Caco-2 (cell line): ENCODE results near the gene TOP3B. TPM values are rescaled to one million over a fixed set of nuclear protein-coding genes. Genes with fewer than 3 reads are reported as not detected.

Experiments
- BruUV-seq: library from RNA; stranded (reverse); fragments of 400-500 nt; replicated peaks from 2 replicates; lab custom pipeline; 2021; lab: Mats Ljungman, UMichigan
- CTCF ChIA-PET: fragments of 300-600 bp; sonication (Branson Sonifier 250); formaldehyde crosslinking; loops from one replicate; lab custom pipeline; 2022; ENCODE audit warnings: antibody characterized with exemption; lab: Charles Lee
- POLR2A ChIA-PET: fragments of 300-600 bp; sonication (Branson Sonifier 250); formaldehyde crosslinking; loops from one replicate; lab custom pipeline; 2022; ENCODE audit warnings: antibody characterized with exemption; lab: Charles Lee
- DNase-seq, 2 experiments: peaks; one replicate each; pipeline versions ENCODE4 v3.0.0 to v3.0.0-alpha.2; 2020 to 2022
- H3K27me3 ChIP-seq: replicated peaks from 2 replicates; pipeline ENCODE4 v1.6.0; 2011; ENCODE audit warnings: low read length; ENCODE audit not compliant: control insufficient read depth, insufficient read depth
- H3K36me3 ChIP-seq: 2 replicates; pipeline ENCODE4 v1.5.1; 2011; ENCODE audit warnings: low read length; ENCODE audit not compliant: control insufficient read depth, insufficient read depth
- H3K4me1 ChIP-seq: fragments of 250-450 bp; sonication (Bioruptor Pico); 2 replicates; pipeline ENCODE4 v1.5.1; 2020; ENCODE audit warnings: mild to moderate bottlenecking
- H3K4me3 ChIP-seq: 2 replicates; pipeline ENCODE4 v1.5.1; 2011; ENCODE audit warnings: low read depth, mild to moderate bottlenecking, control low read depth, low read length
- H3K9me3 ChIP-seq: fragments of 250-450 bp; sonication (Bioruptor Pico); 2 replicates; pipeline ENCODE4 v1.5.1; 2020; ENCODE audit warnings: mild to moderate bottlenecking, moderate library complexity
- H3K27ac Mint-ChIP-seq: one replicate; pipeline ENCODE4 v1.8.0; 2022; ENCODE audit warnings: mixed read lengths; ENCODE audit not compliant: unreplicated experiment
- H3K27me3 Mint-ChIP-seq: one replicate; pipeline ENCODE4 v1.8.0; 2022; ENCODE audit warnings: mixed read lengths; ENCODE audit not compliant: insufficient read depth, unreplicated experiment
- H3K36me3 Mint-ChIP-seq: one replicate; pipeline ENCODE4 v1.8.0; 2022; ENCODE audit warnings: mild to moderate bottlenecking, mixed read lengths; ENCODE audit not compliant: insufficient read depth, unreplicated experiment
- H3K4me1 Mint-ChIP-seq: one replicate; pipeline ENCODE4 v1.8.0; 2022; ENCODE audit warnings: low read depth, mixed read lengths; ENCODE audit not compliant: unreplicated experiment
- H3K4me3 Mint-ChIP-seq: one replicate; pipeline ENCODE4 v1.8.0; 2022; ENCODE audit warnings: mild to moderate bottlenecking, moderate library complexity, mixed read lengths; ENCODE audit not compliant: unreplicated experiment
- H3K9me3 Mint-ChIP-seq: one replicate; pipeline ENCODE4 v1.8.0; 2022; ENCODE audit warnings: mixed read lengths; ENCODE audit not compliant: unreplicated experiment
- CTCF ChIP-seq, 2 experiments: fragments of 200-600 bp in 1 of 2; IDR thresholded peaks; 1 replicate in 1 of 2; 2 replicates in 1 of 2; pipeline versions ENCODE4 v1.5.1 to v1.8.0; 2011 to 2022; ENCODE audit warnings: antibody characterized with exemption in 1 of 2, control low read depth in 1 of 2, inconsistent platforms in 1 of 2, low read depth in 1 of 2, low read length in 1 of 2, mild to moderate bottlenecking in 1 of 2, moderate library complexity in 1 of 2; ENCODE audit not compliant: insufficient read depth in 1 of 2, severe bottlenecking in 1 of 2, unreplicated experiment in 1 of 2
- intact Hi-C: fragments of 100-400 bp; cut with micrococcal nuclease; formaldehyde crosslinking; loops from one replicate; pipeline ENCODE4 v1.10.0; 2022; ENCODE audit not compliant: unreplicated experiment
- total RNA-seq: library from RNA; stranded (reverse); gene quantifications from 2 replicates; pipeline ENCODE4 v1.2.3, GENCODE V29; 2022

Gene TOP3B
- total RNA-seq, 1 experiment from 2014 or later, result 63.7 TPM

GRCh38 chr22:21980547-21980946 is 2.0 kb downstream of the TOP3B start:
- H3K4me1 ChIP-seq, result peaks cover 4% of the 10 kb centered on the region; the same call in 1 of the 2 replicates
- ChIA-PET CTCF (interaction anchor here (0.7 kb wide), 1 partner anchor 8 kb away, joined by 3 read pairs; no protein-coding TSS in a partner anchor), POLR2A (no interaction called here)
- intact Hi-C loops, result no loop called here
- Mint-ChIP-seq H3K27ac (no peak overlapping the region), H3K9me3 (no peaks in the 10 kb centered on the region), H3K27me3 (no peaks in the 10 kb centered on the region), H3K36me3 (no peaks in the 10 kb centered on the region), H3K4me3 (no peak overlapping the region), H3K4me1 (no peaks in the 10 kb centered on the region)
- H3K4me3 ChIP-seq, result no peak overlapping the region
- no peak for TF ChIP-seq CTCF (IDR thresholded peaks at IDR 0.05; ENCODE audit: insufficient read depth in 1 of 2, low read depth in 1 of 2, low read length in 1 of 2, severe bottlenecking in 1 of 2, unreplicated experiment in 1 of 2)
- H3K27me3 ChIP-seq, result no peaks in the 10 kb centered on the region
- no TSS peak for BruUV-seq
- no peaks in the 10 kb centered on the region for H3K9me3 ChIP-seq
- no peaks in the 10 kb centered on the region for H3K36me3 ChIP-seq
- no peak for DNase-seq

- no peaks in the 10 kb centered on the region for H3K9me3 ChIP-seq
- peaks cover 4% of the 10 kb centered on the region; the same call in 1 of the 2 replicates for H3K4me1 ChIP-seq
- Mint-ChIP-seq H3K9me3 (no peaks in the 10 kb centered on the region), H3K27me3 (no peaks in the 10 kb centered on the region), H3K27ac (no peak overlapping the region), H3K4me1 (no peaks in the 10 kb centered on the region), H3K36me3 (peaks cover 8% of the 10 kb centered on the region), H3K4me3 (no peak overlapping the region)
- no peaks in the 10 kb centered on the region for H3K27me3 ChIP-seq
- H3K4me3 ChIP-seq, result no peak overlapping the region
- BruUV-seq, result no TSS peak
- DNase-seq, result no peak
- TF ChIP-seq CTCF (IDR thresholded peaks at IDR 0.05; ENCODE audit: insufficient read depth in 1 of 2, low read depth in 1 of 2, low read length in 1 of 2, severe bottlenecking in 1 of 2, unreplicated experiment in 1 of 2), result no peak
- POLR2A ChIA-PET, result no interaction called here
- CTCF ChIA-PET, result interaction anchor here (0.7 kb wide), 1 partner anchor 41 kb away, joined by 3 read pairs; no protein-coding TSS in a partner anchor
- intact Hi-C loops, result no loop called here
- H3K36me3 ChIP-seq, result no peaks in the 10 kb centered on the region
Measured at GRCh38 chr22:21978564-21979386, 3.8 kb downstream of the TOP3B start.

GRCh38 chr22:21977814-21978213 is 4.8 kb downstream of the TOP3B start:
- no peak for TF ChIP-seq CTCF (IDR thresholded peaks at IDR 0.05; ENCODE audit: insufficient read depth in 1 of 2, low read depth in 1 of 2, low read length in 1 of 2, severe bottlenecking in 1 of 2, unreplicated experiment in 1 of 2)
- no peak overlapping the region for H3K27ac Mint-ChIP-seq
- intact Hi-C loops, result no loop called here
- no peaks in the 10 kb centered on the region for H3K36me3 ChIP-seq
- no peaks in the 10 kb centered on the region for H3K9me3 Mint-ChIP-seq
- no TSS peak for BruUV-seq
- H3K4me1 Mint-ChIP-seq, result no peaks in the 10 kb centered on the region
- ChIA-PET POLR2A (no interaction called here), CTCF (interaction anchor here (0.7 kb wide), 1 partner anchor 42 kb away, joined by 3 read pairs; no protein-coding TSS in a partner anchor)
- no peak overlapping the region for H3K4me3 ChIP-seq
- H3K27me3 ChIP-seq, result no peaks in the 10 kb centered on the region
- DNase-seq, result no peak
- H3K4me3 Mint-ChIP-seq, result no peak overlapping the region
- H3K4me1 ChIP-seq, result peaks cover 4% of the 10 kb centered on the region; the same call in 1 of the 2 replicates
- peaks cover 13% of the 10 kb centered on the region for H3K36me3 Mint-ChIP-seq
- H3K27me3 Mint-ChIP-seq, result no peaks in the 10 kb centered on the region
- H3K9me3 ChIP-seq, result no peaks in the 10 kb centered on the region
